A673 (cell line): Measurements from ENCODE around the gene PARN. TPM values are rescaled to one million over a fixed set of nuclear protein-coding genes. Genes with fewer than 3 reads are reported as not detected.

Source experiments
- BruUV-seq: library from RNA; stranded (reverse); fragments of 400-500 nt; replicated peaks from 2 replicates; lab custom pipeline; 2021; lab: Mats Ljungman, UMichigan
- CTCF ChIA-PET: fragments of 300-600 bp; sonication (Branson Sonifier 250); formaldehyde crosslinking; loops from one replicate; lab custom pipeline; 2022; ENCODE audit warnings: antibody characterized with exemption; lab: Charles Lee
- POLR2A ChIA-PET: fragments of 300-600 bp; sonication (Branson Sonifier 250); formaldehyde crosslinking; loops from one replicate; lab custom pipeline; 2022; ENCODE audit warnings: antibody characterized with exemption; ENCODE audit not compliant: low non-redundant PET; lab: Charles Lee
- DNase-seq: peaks from one replicate; pipeline ENCODE4 v3.0.0-alpha.2; 2015; ENCODE audit warnings: low spot score
- H3K27ac ChIP-seq: fragments of 200-600 bp; sonication (generic); 2 replicates; pipeline ENCODE4 v1.5.1; 2016; ENCODE audit warnings: mixed run types, low read depth, mild to moderate bottlenecking, mixed read lengths, antibody characterized with exemption, low read length; ENCODE audit not compliant: poor library complexity, severe bottlenecking
- H3K27me3 ChIP-seq: fragments of 200-600 bp; sonication (generic); replicated peaks from 2 replicates; pipeline ENCODE4 v1.6.1; 2017; ENCODE audit warnings: mixed run types, low read depth, mild to moderate bottlenecking, mixed read lengths, antibody characterized with exemption, low read length; ENCODE audit not compliant: insufficient read depth, poor library complexity
- H3K36me3 ChIP-seq: fragments of 200-600 bp; sonication (generic); 2 replicates; pipeline ENCODE4 v1.6.1; 2016; ENCODE audit warnings: mixed run types, mild to moderate bottlenecking, mixed read lengths, antibody characterized with exemption, low read length; ENCODE audit not compliant: insufficient read depth, poor library complexity, severe bottlenecking
- H3K4me1 ChIP-seq: fragments of 200-600 bp; sonication (generic); 2 replicates; pipeline ENCODE4 v1.6.1; 2017; ENCODE audit warnings: mixed run types, mild to moderate bottlenecking, mixed read lengths, antibody characterized with exemption, low read length; ENCODE audit not compliant: insufficient read depth, poor library complexity, severe bottlenecking
- H3K4me3 ChIP-seq: fragments of 200-600 bp; sonication (generic); 2 replicates; pipeline ENCODE4 v1.5.1; 2016; ENCODE audit warnings: low read depth, mixed run types, mild to moderate bottlenecking, mixed read lengths, low read length; ENCODE audit not compliant: poor library complexity, severe bottlenecking
- H3K9me3 ChIP-seq: fragments of 200-600 bp; sonication (generic); 2 replicates; pipeline ENCODE4 v1.6.1; 2016; ENCODE audit warnings: mixed run types, low read depth, mild to moderate bottlenecking, mixed read lengths, antibody characterized with exemption, low read length; ENCODE audit not compliant: poor library complexity, severe bottlenecking
- CTCF ChIP-seq: fragments of 300-800, 200-600 bp; sonication (generic); conservative IDR thresholded peaks from 2 replicates; pipeline ENCODE4 v1.5.1; 2017; ENCODE audit warnings: low read depth, mild to moderate bottlenecking, antibody characterized with exemption, low read length, moderate library complexity, mixed read lengths
- EZH2 ChIP-seq: fragments of 200-600 bp; sonication (generic); IDR thresholded peaks from 2 replicates; pipeline ENCODE4 v1.6.1; 2017; ENCODE audit warnings: borderline replicate concordance, low read depth, mild to moderate bottlenecking, mixed read lengths, antibody characterized with exemption, low read length; ENCODE audit not compliant: poor library complexity, severe bottlenecking
- intact Hi-C: fragments of 100-400 bp; cut with micrococcal nuclease; formaldehyde crosslinking; loops from one replicate; pipeline ENCODE4 v1.10.0; 2022; ENCODE audit not compliant: unreplicated experiment
- total RNA-seq: library from RNA; stranded (reverse); gene quantifications from 2 replicates; pipeline ENCODE4 v1.2.3, GENCODE V29; 2021

Gene PARN
- total RNA-seq, 1 experiment from 2014 or later: 37.5 TPM

- Histone ChIP-seq H3K27me3 (no peaks in the 10 kb centered on the region), H3K4me1 (peaks cover 18% of the 10 kb centered on the region), H3K9me3 (no peaks in the 10 kb centered on the region), H3K4me3 (no peak overlapping the region), H3K27ac (no peak overlapping the region), H3K36me3 (no peaks in the 10 kb centered on the region)
- TF ChIP-seq EZH2 (no peak), CTCF (no peak)
- ChIA-PET POLR2A (no interaction called here), CTCF (no interaction called here)
- no TSS peak for BruUV-seq
- DNase-seq: no peak
- intact Hi-C loops: loop anchor here (5.0 kb wide), 1 partner anchor 453 kb away; the partner anchor contains the start of gene MRTFB
These were observed 104.5 kb downstream of the PARN start for GRCh38 chr16:14525596-14525995.

GRCh38 chr16:14524979-14525378 is 105.1 kb downstream of the PARN start:
- Histone ChIP-seq H3K36me3 (no peaks in the 10 kb centered on the region), H3K27me3 (no peaks in the 10 kb centered on the region), H3K27ac (no peak overlapping the region), H3K4me1 (peaks cover 18% of the 10 kb centered on the region), H3K4me3 (no peak overlapping the region), H3K9me3 (no peaks in the 10 kb centered on the region)
- DNase-seq: no peak
- ChIA-PET POLR2A (no interaction called here), CTCF (no interaction called here)
- BruUV-seq: no TSS peak
- TF ChIP-seq EZH2 (no peak), CTCF (no peak)
- intact Hi-C loops: loop anchor here (5.0 kb wide), 1 partner anchor 453 kb away; the partner anchor contains the start of gene MRTFB

GRCh38 chr16:14523632-14524031 is 106.4 kb downstream of the PARN start:
- Histone ChIP-seq H3K27me3 (no peaks in the 10 kb centered on the region), H3K36me3 (no peaks in the 10 kb centered on the region), H3K4me1 (peaks cover 13% of the 10 kb centered on the region), H3K4me3 (no peak overlapping the region), H3K27ac (no peak overlapping the region), H3K9me3 (no peaks in the 10 kb centered on the region)
- ChIA-PET POLR2A (no interaction called here), CTCF (no interaction called here)
- TF ChIP-seq CTCF (no peak), EZH2 (no peak)
- no TSS peak for BruUV-seq
- DNase-seq: no peak
- intact Hi-C loops: no loop called here
